ENCODE results near the gene SERHL2.
"Not testable (repeated sequence)": the region's sequence is repeated elsewhere in the genome, so short reads cannot be mapped to it uniquely, and the experiment has no call there.

The SERHL2 gene

DNA sequence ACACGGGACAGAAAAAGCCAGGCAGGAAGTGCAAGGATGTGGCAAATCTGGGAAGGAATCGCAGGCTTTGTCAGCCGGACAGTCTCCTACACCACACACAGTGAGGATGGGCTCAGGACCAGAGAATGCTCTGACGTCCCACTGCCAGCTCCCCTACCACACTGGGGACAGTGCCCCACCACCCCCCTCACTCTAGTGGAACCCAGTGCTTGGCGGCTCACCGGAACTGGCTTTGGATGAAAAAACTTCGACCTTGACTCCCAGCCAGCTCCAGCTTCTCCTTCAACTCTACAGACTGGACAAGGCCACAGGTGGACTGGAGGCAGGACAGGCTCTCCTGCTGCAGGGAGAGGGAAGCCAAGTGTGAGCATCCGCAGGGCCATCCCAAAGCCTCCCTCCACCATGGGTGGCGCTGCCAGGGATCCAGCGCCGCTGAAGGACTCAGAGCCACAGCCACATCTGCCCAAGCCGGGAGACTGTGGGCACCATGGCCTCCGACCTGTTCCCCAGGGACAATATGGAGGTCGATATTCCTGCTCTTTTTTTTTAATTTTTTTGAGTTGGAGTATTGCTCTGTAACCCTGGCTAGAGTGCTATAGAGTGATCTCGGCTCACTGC, 24.0 kb downstream of the SERHL2 start:
- no peak for TF ChIP-seq ZNF274 (IDR thresholded peaks at IDR 0.05; ENCODE audit: low read depth, low read length)
- H3K4me3 ChIP-seq (ENCODE audit: low read length), result no peak overlapping the region

DNA sequence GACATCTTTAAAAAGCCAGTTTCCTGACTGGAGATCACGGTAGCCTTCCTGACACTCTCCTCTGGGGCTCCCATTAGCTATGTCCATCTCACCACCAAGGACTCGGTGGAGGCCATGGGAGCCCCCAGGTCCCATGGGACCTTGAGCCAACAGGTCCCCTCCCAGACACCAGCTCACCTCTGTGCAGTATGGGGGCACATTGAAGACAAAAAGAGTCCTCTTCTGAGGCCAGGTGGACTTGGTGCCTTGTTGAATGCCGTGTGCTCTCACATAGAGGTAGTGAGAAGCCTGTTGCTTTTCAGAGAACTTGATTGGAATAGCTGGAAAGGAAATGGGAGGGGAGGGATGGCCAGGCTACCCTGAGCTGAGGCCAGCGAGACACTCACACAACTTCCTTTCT, 26.3 kb downstream of the SERHL2 start:
- not testable (repeated sequence) for H3K4me3 ChIP-seq (ENCODE audit: low read length)

DNA sequence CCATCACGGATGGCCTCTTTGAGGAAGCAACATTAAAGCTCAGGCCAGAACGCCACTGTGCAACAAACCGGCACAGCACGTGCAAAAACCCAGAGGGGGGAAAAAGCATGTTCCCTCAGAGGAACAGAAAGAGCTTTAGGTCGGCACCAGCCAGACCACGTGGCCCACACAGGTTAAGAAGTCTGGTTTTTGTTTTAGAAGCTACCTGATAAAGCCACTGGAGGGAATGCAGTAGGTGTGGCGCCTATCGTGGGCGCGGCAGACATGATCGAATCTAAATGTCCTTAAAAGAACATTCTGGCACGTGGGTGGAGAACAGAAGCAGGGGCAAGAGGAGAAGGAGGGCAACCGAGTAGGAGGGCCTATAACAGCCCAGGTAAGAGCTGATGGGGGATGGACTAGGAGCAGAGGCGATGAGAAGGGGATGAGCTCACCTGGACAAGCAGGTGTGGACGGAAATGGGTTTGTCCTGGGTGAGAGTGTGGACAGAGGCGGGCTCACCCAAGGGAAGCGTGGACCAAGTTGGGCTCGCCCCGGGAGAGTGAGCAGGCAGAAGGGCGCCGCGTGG, 27.5 kb downstream of the SERHL2 start:
- H3K4me3 ChIP-seq (ENCODE audit: low read length), result peak overlapping the region; percentile 90

DNA sequence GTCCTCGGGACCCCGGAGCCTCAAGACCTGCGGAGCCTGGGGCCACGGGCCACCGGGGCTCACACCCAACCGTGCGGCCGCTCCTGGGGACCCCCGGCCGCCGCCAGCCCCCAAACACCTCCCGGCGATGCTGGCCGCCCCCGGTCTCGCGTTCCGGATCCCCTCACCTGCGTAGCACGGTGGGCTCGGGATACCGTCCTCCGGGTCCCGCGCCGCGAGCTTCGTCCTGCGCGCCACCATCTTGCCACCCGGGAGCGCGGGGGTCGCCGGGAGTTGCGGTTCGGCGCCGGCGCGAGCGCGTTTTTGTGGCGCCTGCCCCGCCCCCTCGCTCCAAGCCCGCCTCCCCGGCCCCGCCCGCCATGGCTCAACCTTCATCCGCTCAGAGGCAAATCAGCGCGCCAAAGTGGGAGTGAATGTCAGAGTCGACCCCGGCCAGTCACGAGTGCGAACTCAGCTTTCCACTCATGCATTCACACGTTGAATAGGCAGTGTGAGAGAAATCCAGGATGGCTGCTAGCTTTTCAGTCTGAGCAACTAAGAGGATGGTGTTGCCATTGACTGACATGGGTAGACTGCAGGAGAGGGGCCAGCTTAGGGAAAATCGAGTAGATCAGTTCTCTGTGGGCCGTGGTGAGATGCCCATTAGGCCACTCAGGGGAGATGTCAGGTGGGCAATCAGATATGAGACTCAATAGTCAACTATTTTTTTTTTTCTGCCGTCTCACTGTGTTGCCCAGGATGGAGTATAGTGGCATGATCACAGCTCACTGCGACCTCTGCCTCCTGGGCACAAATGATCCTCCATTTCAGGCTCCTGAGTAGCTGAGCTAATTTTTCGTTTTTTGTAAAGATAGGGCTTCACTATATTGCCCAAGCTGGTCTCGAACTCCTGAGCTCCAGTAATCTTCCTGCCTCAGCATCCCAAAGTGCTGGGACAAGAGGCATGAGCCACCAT, 28.3 kb downstream of the SERHL2 start:
- TF ChIP-seq ZNF274 (IDR thresholded peaks at IDR 0.05; ENCODE audit: low read depth, low read length), result no peak
- H3K4me3 ChIP-seq (ENCODE audit: low read length), result peak overlapping the region; percentile 90

DNA sequence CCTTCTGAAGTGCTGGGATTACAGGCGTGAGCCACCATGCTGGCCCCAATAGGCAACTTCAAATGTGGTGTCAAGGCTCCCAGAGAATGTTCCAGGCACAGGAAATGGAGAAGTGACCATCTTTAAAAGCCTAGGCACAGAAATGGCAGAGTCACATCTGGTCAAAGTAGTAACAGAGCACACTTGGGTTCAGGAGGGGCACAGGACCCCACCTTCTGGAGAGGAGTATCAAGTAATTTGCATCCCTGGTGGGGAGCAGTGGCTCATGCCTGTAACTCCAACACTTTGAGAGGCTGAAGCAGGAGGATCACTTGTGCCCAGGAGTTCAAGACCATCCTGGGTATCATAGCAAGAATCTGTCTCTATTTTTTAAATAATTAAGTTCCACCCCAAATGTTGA, 29.2 kb downstream of the SERHL2 start:
- TF ChIP-seq ZNF274 (IDR thresholded peaks at IDR 0.05; ENCODE audit: low read depth, low read length), result no peak
- no peak overlapping the region for H3K4me3 ChIP-seq (ENCODE audit: low read length)

DNA sequence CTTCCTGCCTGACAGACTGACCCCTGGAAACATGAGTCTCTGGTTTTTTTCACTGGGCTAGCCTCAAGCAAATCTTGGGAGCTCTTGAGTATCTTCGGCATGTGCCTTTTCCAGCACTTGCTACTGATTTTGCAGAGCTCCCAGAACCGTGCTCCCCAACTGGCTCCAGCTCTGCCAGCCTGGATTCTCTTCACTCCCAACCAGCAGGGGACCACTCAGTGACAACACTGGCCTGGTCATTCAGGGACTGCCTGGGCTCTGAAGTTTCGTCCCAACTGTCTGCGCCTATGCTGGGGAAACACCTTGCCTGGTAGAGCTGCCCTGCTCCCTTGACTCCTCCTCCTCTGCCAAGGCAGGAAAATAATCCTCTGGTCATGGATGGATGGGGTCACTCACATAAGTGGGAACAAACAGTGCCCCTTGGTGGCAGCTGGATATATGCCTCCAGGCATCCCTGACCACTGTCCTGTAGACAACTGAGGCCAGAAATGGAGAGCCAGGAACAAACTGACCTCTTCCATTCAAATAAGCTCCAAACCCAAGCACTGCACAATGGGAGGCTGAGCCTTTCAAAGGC, 30.7 kb downstream of the SERHL2 start:
- H3K4me3 ChIP-seq (ENCODE audit: low read length), result no peak overlapping the region
- no peak for TF ChIP-seq ZNF274 (IDR thresholded peaks at IDR 0.05; ENCODE audit: low read depth, low read length)

DNA sequence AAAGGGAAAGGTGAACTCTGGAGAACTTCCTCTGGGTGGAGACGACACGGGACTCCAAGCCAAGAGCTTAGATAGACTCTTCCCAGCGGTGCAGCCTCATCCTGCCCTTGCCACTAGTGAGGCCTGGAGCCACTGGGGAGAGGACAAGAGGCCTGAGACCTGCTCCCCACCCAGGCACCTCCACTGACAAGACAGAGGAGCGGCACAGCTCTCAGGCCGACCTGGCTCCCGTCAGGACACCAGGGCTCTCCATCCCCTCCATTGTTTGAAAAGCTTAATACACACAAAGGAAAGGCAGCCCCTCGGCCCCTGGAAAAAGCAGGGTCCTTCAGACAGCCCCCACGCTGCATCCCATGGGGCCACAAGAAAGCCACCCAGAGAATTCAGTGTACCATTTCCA, 31.3 kb downstream of the SERHL2 start:
- no peak for TF ChIP-seq ZNF274 (IDR thresholded peaks at IDR 0.05; ENCODE audit: low read depth, low read length)

DNA sequence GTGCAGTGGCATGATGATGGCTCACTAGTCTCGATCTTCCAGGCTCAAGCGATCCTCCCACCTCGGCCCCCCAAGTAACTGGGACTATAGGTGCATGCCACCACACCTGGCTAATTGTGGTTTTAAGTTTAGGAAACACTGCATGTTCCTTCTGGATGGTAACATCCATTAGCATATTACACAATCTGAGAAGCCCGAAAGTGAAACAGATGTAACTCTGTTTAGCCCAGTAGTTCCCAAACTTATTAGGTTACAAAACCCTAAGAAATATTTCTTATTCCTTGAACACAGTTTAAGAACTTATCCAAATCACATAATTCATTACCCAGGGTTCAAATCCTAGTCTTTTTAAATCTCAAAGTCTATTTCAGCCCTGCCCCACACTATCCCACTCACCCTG, 32.6 kb downstream of the SERHL2 start:
- TF ChIP-seq ZNF274 (IDR thresholded peaks at IDR 0.05; ENCODE audit: low read depth, low read length), result no peak

More for the DNA sequence above, 31.3 kb downstream of the SERHL2 start:
- no peak overlapping the region for H3K4me3 ChIP-seq (ENCODE audit: low read length)

DNA sequence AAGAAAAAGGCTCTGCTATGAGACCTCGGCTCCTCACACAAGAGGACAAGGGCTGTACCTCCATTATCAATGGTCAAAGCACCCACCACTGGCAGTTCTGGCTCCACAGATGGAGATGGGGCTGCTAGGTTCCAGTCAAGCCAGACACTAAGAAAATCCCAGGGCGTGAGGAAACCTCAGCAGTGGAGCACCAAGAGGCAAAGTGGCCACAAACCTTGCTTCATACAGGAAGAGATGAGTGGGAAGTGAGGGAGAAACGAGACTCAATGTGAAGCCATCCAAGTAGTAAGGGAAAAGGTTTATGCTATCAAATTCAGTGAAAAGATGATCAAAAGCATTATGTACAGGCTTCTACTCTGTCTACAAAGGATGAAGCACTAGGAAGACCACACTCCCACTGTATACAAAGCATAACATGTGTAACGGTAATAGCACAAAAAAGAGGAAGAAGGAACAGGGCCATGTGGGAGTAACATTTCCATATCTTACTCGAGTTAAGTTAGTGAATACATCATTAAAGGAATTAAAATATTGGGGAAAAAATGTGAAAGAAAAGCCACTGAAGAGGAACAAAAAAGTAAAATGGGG, 33.9 kb downstream of the SERHL2 start:
- TF ChIP-seq ZNF274 (IDR thresholded peaks at IDR 0.05; ENCODE audit: low read depth, low read length), result no peak
- no peak overlapping the region for H3K4me3 ChIP-seq (ENCODE audit: low read length)

More for the DNA sequence above, 32.6 kb downstream of the SERHL2 start:
- no peak overlapping the region for H3K4me3 ChIP-seq (ENCODE audit: low read length)

DNA sequence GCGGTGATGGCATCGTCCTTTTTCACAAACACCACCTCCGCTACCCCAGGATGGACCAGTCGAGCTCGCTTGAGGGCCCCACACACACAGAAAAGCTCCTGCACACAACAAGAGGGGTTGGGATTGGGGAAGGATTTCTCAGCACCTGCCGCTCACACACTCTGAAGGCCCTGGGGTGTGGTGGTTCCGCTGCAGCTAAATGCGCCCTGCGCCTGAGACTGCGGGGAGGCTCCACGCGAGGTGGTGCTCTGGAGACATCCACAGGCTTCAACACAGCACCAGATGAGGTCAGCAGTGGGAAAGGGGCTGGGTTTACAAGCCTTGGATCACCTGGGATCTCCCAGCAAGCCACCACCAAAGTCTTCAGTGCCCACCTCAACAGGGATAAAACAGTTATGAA, 38.2 kb downstream of the SERHL2 start:
- no peak for TF ChIP-seq ZNF274 (IDR thresholded peaks at IDR 0.05; ENCODE audit: low read depth, low read length)
- H3K4me3 ChIP-seq (ENCODE audit: low read length), result no peak overlapping the region

DNA sequence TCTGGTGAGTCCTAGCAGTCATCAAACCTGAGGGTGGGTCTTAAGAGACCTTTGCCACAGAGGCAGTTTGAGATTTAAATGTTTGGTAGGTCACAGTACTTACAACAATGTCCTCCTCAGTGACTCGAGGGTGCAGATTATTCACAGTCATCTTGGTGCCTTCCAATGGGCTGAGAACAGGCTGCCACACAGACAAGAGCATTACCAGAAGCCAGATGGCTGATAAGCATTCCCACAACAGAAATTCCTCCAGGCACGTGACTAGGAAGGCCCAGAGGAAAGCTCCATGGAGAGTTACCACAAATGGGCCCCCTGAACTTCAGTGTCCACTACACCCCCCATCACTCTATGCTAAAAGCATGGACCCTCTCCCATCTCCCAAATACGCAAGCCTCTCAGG, 41.7 kb downstream of the SERHL2 start:
- TF ChIP-seq ZNF274 (IDR thresholded peaks at IDR 0.05; ENCODE audit: low read depth, low read length), result no peak
- no peak overlapping the region for H3K4me3 ChIP-seq (ENCODE audit: low read length)

DNA sequence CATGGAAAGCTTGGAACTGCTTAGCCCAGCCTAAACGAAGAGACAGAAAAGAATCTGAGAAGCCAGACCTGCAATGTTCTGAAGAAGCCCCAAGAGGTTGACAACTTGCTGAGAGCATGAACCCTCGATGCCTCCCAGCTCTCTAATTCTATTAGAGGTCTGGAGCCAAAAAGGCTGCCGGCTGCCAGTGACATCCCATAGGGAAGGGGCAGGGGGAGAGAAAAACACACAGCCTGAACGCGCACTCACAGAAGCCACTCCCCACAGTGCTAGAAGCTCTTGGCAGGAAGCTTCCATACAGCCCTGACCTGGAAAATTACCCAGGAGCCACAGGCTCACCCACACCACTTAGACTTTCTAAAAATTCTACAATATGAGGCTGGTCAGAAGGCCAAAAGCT, 42.6 kb downstream of the SERHL2 start:
- no peak for TF ChIP-seq ZNF274 (IDR thresholded peaks at IDR 0.05; ENCODE audit: low read depth, low read length)

DNA sequence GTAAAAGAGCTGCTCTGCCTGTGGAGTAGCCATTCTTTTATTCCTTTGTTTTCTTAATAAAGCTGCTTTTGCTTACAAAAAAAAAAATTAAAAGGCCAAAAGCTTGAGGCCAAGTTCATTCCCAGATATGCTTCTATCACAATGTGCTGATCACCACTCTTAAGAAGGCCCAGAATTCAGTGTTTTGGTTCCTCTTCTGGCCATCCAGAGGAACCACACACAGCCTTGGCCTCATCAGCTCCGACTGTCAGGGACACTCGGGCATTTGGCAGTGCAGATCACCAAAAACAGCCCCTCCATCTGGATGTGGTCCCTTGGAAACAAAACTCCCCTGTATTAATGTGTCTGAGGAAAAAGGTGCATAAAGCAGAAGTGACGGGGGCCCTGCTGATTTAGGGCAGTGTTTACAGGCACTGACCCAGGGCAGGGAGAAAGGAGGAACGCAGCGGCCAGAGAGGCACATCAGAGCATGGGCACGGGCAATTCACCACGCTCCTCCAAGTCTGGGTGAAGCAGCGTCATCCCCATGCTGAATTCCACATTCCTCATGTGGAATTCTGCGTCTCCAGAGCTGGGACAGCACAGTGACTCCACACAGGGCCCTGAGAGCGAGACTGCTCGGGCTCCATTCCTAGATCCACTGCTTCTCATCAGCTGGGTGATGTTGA, 43.2 kb downstream of the SERHL2 start:
- no peak for TF ChIP-seq ZNF274 (IDR thresholded peaks at IDR 0.05; ENCODE audit: low read depth, low read length)
- H3K4me3 ChIP-seq (ENCODE audit: low read length), result no peak overlapping the region

More for the DNA sequence above, 42.6 kb downstream of the SERHL2 start:
- no peak overlapping the region for H3K4me3 ChIP-seq (ENCODE audit: low read length)

All from GM08714 (cell line).